GM10847 (cell line): ENCODE data around the gene CCDC158.

Experiments
- POLR2A ChIP-seq: IDR thresholded peaks from 2 replicates; pipeline ENCODE4 v1.6.1; 2011; ENCODE audit not compliant: insufficient read length; ENCODE audit errors: extremely low read depth

The CCDC158 gene

GRCh38 chr4:76306882-76307659 is 113.9 kb downstream of the CCDC158 start:
- TF ChIP-seq POLR2A = no peak

DNA sequence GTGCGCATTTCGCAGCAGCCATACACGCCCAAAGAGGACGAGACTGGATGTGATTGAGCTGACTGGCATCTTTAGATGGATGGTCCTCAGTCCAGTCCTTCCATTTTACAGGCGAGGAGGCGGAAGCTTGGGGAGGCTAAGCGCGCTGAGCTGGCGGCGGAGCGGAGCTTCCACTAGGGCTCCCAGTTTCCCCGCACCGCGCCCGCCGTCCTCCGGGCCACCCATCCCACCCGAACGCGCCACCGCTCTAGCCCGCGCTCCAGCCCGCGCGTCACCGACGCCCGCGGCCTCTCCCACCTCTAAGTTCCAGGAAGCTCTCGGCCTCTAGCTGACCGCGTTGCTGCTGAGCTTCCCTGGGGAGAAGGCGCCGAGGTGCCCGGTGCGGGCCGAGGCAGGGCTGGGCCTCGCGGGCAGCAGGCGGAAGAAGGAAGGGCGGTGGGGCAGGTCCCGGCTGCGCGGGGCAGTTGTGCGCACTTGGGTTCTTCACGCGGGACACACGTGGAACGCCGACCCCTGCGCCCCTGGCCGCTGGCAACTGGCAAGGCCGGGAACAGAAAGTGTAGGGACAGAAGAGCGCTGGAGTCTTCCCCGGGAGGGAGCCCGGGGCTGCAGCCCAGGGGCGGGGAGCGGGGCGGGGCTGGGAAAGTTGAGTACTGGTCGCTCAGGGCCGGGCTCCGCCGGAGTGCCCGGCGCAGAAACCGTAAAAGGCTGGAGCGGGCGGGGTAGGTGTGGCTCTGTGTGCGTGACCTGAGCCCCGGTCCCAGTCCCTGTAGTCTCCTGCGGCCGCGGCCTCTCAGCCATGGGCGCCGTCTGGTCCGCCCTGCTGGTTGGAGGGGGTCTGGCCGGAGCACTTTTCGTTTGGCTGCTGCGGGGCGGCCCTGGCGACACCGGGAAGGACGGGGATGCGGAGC is 114.7 kb downstream of the CCDC158 start, which contains the start of gene STBD1:
Gene STBD1 (plus strand): TSS at position 763 of the 911 bp plus-strand sequence. CDS start 37 bp downstream, at position 800.
- no peak for TF ChIP-seq POLR2A

DNA sequence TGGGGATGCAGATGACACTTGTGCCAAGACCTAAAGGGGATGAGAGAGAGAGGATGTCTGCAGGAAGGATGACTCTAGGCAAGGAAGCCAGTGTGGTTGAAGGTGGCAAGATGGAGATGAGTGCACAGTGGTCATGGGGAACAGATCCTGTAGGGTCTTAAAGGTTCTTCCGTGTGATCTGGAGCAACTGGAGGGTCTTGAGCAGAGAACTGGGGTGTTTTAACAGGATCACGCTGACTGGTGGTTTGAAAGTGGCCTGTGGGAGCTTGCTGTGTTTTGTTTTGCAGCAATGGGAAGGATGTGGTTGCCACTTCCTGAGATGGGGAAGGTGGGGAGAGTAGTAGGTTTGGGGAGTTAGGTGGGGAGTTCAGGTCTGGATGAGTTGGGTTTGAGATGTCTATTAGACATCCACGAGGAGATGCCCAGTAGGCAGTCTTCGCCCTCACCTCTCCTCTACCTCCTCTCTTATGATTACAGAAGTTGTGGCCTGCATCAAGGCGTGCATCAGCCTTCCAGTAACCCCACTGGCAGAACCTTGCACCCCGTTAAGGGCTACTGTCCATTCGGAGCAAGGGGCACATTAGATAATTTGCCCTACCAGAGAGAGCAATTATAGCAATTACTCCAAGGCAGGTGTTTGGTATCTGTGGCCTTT is 115.8 kb downstream of the CCDC158 start:
- no peak for TF ChIP-seq POLR2A

DNA sequence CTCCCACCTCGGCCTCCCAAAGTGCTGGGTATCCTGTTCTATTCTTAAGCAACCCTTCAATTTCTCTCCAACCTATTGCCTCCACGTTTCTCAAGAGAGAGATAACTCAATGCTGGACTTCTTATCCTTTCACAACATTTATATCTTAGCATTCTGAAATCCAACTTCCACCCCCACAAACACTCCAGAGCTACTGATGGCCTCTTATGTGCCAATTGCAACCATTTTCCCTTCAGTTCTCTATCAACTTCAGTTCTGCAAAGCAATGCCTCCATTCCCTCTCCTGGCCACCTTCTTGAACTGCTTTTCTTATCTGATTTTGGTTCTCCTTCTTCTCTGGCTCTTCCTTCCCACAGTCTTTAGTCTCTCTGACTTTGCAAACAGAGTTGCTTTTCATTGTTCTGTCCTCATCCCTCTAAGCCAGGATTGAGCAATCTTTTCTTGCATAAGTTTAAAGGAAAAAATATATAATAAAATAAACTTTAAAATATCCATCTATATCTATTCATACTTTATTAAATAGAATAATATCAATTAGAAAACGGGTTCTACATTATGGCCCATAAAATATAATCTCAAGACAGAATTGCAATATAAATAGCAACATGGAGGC is 118.0 kb downstream of the CCDC158 start:
- TF ChIP-seq POLR2A = no peak

- no peak for TF ChIP-seq POLR2A
Observed at GRCh38 chr4:76301775-76302162, 119.2 kb downstream of the CCDC158 start.

GRCh38 chr4:76301068-76301774 is 119.7 kb downstream of the CCDC158 start:
- no peak for TF ChIP-seq POLR2A

DNA sequence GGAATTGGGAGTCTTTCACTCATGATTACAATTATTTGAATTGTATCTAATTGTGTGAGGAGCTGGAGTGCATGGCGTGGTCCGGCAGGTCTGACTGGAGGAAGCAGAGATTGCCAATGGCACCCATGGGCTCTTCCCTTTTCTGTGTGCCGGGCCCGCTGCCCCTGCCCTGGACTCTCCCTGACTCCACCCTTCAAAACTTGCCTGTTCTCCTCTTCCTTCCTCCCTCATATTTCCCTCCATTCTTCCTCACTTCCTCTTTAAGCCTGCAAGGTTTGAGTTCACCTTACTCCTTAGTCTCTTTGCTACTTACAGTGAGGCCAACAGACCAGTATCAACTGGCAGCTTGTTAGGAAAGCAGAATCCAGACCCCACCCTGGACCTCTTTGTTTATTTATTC is 120.9 kb downstream of the CCDC158 start:
- no peak for TF ChIP-seq POLR2A

GRCh38 chr4:76298227-76298626 is 122.7 kb downstream of the CCDC158 start:
- no peak for TF ChIP-seq POLR2A

GRCh38 chr4:76296286-76296820 is 124.6 kb downstream of the CCDC158 start:
- TF ChIP-seq POLR2A = no peak

DNA sequence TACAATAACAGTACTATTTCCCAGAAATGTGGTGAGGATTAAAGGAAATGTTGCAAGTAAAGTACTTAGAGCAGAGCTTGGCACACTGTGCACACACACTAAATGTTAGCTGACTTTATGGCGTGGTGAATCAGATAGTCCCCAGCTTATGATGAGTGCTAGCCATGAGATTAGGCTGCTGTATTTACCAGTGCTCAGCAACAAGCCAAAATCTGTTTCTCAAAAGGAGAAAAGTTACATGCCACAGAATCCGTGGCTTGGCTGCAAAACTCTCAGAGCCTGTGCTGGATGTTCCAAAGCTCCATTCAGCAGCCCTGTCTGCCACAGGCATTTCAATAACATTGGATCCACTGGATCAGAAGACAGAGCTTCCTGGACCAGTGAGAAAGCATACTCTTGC is 127.2 kb downstream of the CCDC158 start:
- TF ChIP-seq POLR2A = no peak

DNA sequence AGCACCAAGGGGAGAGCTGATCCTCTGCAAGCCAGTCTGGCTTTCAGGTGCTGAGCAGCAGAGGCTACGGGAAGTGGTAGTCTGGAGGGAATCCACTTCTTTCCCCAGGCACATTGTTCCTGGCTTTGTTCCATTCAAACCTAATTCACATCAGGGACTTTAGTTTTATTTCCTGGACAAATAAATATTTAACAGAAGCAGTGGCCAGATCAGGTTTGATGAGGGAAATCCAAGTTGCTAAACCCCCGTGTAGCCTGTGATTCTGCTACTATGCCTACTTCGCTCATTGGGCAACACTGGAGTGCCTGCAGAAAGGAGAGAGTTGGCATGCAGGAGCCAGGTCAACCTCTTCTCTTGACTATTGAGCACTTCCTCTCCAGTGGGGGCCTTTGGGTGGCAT is 128.2 kb downstream of the CCDC158 start:
- no peak for TF ChIP-seq POLR2A

- TF ChIP-seq POLR2A = no peak
Observed at GRCh38 chr4:76283900-76284299, 137.0 kb downstream of the CCDC158 start.

GRCh38 chr4:76282941-76283689 is 137.8 kb downstream of the CCDC158 start:
- TF ChIP-seq POLR2A = no peak
